T-helper 9 cell (primary cell): ENCODE results near the gene DQX1.

Experiments
- DNase-seq: peaks from one replicate; pipeline ENCODE4 v3.0.0-alpha.2; 2020

Gene DQX1

GRCh38 chr2:74553892-74554819 is 28.1 kb upstream of the DQX1 start, which contains the start of the genes DOK1 and LOXL3:
Gene DOK1, plus strand, starts transcription at chr2:74554720. Its CDS starts 35 bp downstream, at chr2:74554755.
Gene LOXL3, minus strand, starts transcription at chr2:74553942. Its CDS starts 1,308 bp downstream, at chr2:74552634.
- DNase-seq = peak; percentile 75

- no peak for DNase-seq
Observed at GRCh38 chr2:74552914-74553811, 27.1 kb upstream of the DQX1 start.

- DNase-seq = no peak
Observed at GRCh38 chr2:74551942-74552913, 26.2 kb upstream of the DQX1 start.

GRCh38 chr2:74551530-74551929 is 25.5 kb upstream of the DQX1 start:
- DNase-seq = no peak

- DNase-seq = no peak
Observed at GRCh38 chr2:74550231-74550630, 24.2 kb upstream of the DQX1 start.

GRCh38 chr2:74548900-74549826 is 23.1 kb upstream of the DQX1 start:
- no peak for DNase-seq

GRCh38 chr2:74548285-74548899 is 22.4 kb upstream of the DQX1 start:
- DNase-seq = no peak

GRCh38 chr2:74546004-74546403 is 20.0 kb upstream of the DQX1 start:
- DNase-seq = no peak

- DNase-seq = no peak
Observed at GRCh38 chr2:74544634-74545033, 18.6 kb upstream of the DQX1 start.

GRCh38 chr2:74542978-74543377 is 16.9 kb upstream of the DQX1 start:
- DNase-seq = no peak

- DNase-seq = no peak
Observed at GRCh38 chr2:74540291-74540690, 14.3 kb upstream of the DQX1 start.

- no peak for DNase-seq
Observed at GRCh38 chr2:74538881-74539339, 12.9 kb upstream of the DQX1 start.

- DNase-seq = no peak
Observed at GRCh38 chr2:74537140-74537539, 11.1 kb upstream of the DQX1 start.

GRCh38 chr2:74536166-74536950 is 10.3 kb upstream of the DQX1 start:
- no peak for DNase-seq

GRCh38 chr2:74535440-74535965 is 9.5 kb upstream of the DQX1 start:
- no peak for DNase-seq

GRCh38 chr2:74534411-74534810 is 8.4 kb upstream of the DQX1 start:
- DNase-seq = no peak

GRCh38 chr2:74533464-74533863 is 7.4 kb upstream of the DQX1 start:
- DNase-seq = no peak

GRCh38 chr2:74532222-74532621 is 6.2 kb upstream of the DQX1 start:
- DNase-seq = no peak

GRCh38 chr2:74531666-74532065 is 5.6 kb upstream of the DQX1 start:
- no peak for DNase-seq
